Pancreas (tissue), 10 donors: ENCODE measurements around the gene CDKN1C. TPM values are rescaled to one million over a fixed set of nuclear protein-coding genes. Genes with fewer than 3 reads are reported as not detected.

Source experiments
- ATAC-seq, 4 donors: fragments of 200-7000 bp; cut with Tn5 transposase; one replicate each; pipeline versions ENCODE4 v1.8.0 to v1.9.1; 2020; ENCODE audit warnings: mild to moderate bottlenecking in 4 of 4, moderate library complexity in 4 of 4
- DNase-seq, 6 donors: peaks; one replicate each; pipeline ENCODE4 v3.0.0-alpha.2; 2020
- FAIRE-seq: peaks from 2 replicates; lab custom pipeline; 2012; peaks lifted over from hg19 to GRCh38; lab: Jason Lieb, UNC
- H3K27ac ChIP-seq, 4 donors: fragments of 200-600 bp; sonication (generic); 1 replicate in 3 of 4; 2 replicates in 1 of 4; pipeline versions ENCODE4 v1.5.0 to v1.8.0; 2020
- H3K27me3 ChIP-seq, 4 donors: fragments of 200-600 bp; one replicate each; pipeline ENCODE4 v1.8.0; 2021
- H3K36me3 ChIP-seq, 3 donors: fragments of 200-600 bp; sonication (generic) in 1 of 3; one replicate each; pipeline versions ENCODE4 v1.5.0 to v1.8.0; 2020 to 2021
- H3K4me1 ChIP-seq, 3 donors: fragments of 200-600 bp; one replicate each; pipeline ENCODE4 v1.8.0; 2021
- H3K4me3 ChIP-seq, 4 donors: fragments of 200-600 bp; sonication (generic) in 2 of 4; one replicate each; pipeline versions ENCODE4 v1.5.0 to v1.8.0; 2020 to 2021
- H3K9me3 ChIP-seq, 4 donors: fragments of 200-600 bp; one replicate each; pipeline ENCODE4 v1.8.0; 2021
- CTCF ChIP-seq, 4 donors: fragments of 200-600 bp; sonication (generic) in 3 of 4; IDR thresholded peaks; one replicate each; pipeline versions ENCODE4 v1.5.0 to v1.8.0; 2021; ENCODE audit warnings: antibody characterized with exemption in 4 of 4
- WGBS, 2 donors: extraction: QIAGEN DNeasy Blood & Tissue Kit; methylation state at CpG; one replicate each; pipeline ENCODE4 v1.1.7; 2013; 5-methylcytosine and 5-hydroxymethylcytosine counted together
- intact Hi-C, 3 donors: fragments of 100-400 bp; cut with DNase I; formaldehyde crosslinking; loops; one replicate each; pipeline versions ENCODE4 v1.11.1 to v1.14.2; 2022
- polyA plus RNA-seq, 2 donors: library from polyadenylated mRNA; stranded (reverse); fragments of 200-250 nt; gene quantifications; one replicate each; pipeline ENCODE4 v1.2.3, GENCODE V29; 2013
- total RNA-seq, 6 donors: library from RNA; stranded (reverse); fragmentation: NEBNext Ultra II Directional in 4 of 6; extraction: Animal tissue kit (Norgen Biotek cat#: 25700) in 4 of 6; gene quantifications; one replicate each; pipeline versions ENCODE4 v1.2.1 to v1.2.4, GENCODE V29; 2021 to 2023
- donor health status: healthy with polysubstance abuse.
- donor health status: DM: no; HTN: no; CAD: no; lungs with moderate emphysema.
- donor health status: DM: no; HTN: no; CAD: no.
- donor health status: control.
- donor health status: control.
- donor health status: Bipolar disorder and iron deficiency.
- donor health status: DM: yes; HTN: yes; CAD: no.
- donor health status: DM: no; HTN: no; CAD: no.
- donor health status: DM: no; HTN: no; CAD: no.
- donor health status: DM: yes; HTN: yes; CAD: no.

CDKN1C gene
- total and polyA plus RNA-seq, 8 donors, result 9.2 to 71.4 (median 20.0) TPM

- WGBS, 2 donors, result 88 to 93% methylated on average over 19 to 22 of the region's 22 CpGs
- DNase-seq (peak in 2 of 6 donors; percentile 31 to 74), FAIRE-seq (no peak), ATAC-seq (no peak)
- H3K4me1 ChIP-seq, result peaks cover 0 to 4% (median 0%) of the 10 kb centered on the region in 3 donors
- no peak overlapping the region for H3K27ac ChIP-seq
- no peak for TF ChIP-seq CTCF (IDR thresholded peaks at IDR 0.05)
- intact Hi-C loops, result no loop called here
- H3K4me3 ChIP-seq, result no peak overlapping the region
- H3K36me3 ChIP-seq, result no peaks in the 10 kb centered on the region
- H3K9me3 ChIP-seq, result no peaks in the 10 kb centered on the region
- H3K27me3 ChIP-seq, result no peaks in the 10 kb centered on the region
Observed at GRCh38 chr11:2923446-2924375, 38.1 kb upstream of the CDKN1C start.

- intact Hi-C loops, result no loop called here
- FAIRE-seq, result no peak
Observed at GRCh38 chr11:2922655-2923054, 37.1 kb upstream of the CDKN1C start.

GRCh38 chr11:2921742-2922493, 36.3 kb upstream of the CDKN1C start:
- Histone ChIP-seq H3K9me3 (no peaks in the 10 kb centered on the region), H3K4me1 (no peaks in the 10 kb centered on the region), H3K27ac (no peak overlapping the region), H3K36me3 (no peaks in the 10 kb centered on the region), H3K4me3 (no peak overlapping the region), H3K27me3 (no peaks in the 10 kb centered on the region)
- no peak for FAIRE-seq
- 83 to 89% methylated on average over 26 to 28 of the region's 29 CpGs for WGBS, 2 donors
- intact Hi-C loops, result no loop called here
- peak in 2 of 6 donors; percentile 27 to 74 for DNase-seq
- no peak for TF ChIP-seq CTCF (IDR thresholded peaks at IDR 0.05)
- ATAC-seq, result no peak

More at GRCh38 chr11:2922655-2923054, 37.1 kb upstream of the CDKN1C start:
- 73 to 75% methylated on average over 3 of the region's 3 CpGs for WGBS, 2 donors
- H3K27ac ChIP-seq, result no peak overlapping the region
- H3K4me1 ChIP-seq, result no peaks in the 10 kb centered on the region
- DNase-seq (peak in 1 of 6 donors; percentile 57), ATAC-seq (no peak)
- H3K4me3 ChIP-seq, result no peak overlapping the region
- H3K9me3 ChIP-seq, result no peaks in the 10 kb centered on the region
- TF ChIP-seq CTCF (IDR thresholded peaks at IDR 0.05), result no peak
- no peaks in the 10 kb centered on the region for H3K36me3 ChIP-seq
- no peaks in the 10 kb centered on the region for H3K27me3 ChIP-seq

GRCh38 chr11:2921261-2921660, 35.7 kb upstream of the CDKN1C start:
- Histone ChIP-seq H3K4me3 (no peak overlapping the region), H3K27ac (no peak overlapping the region), H3K27me3 (no peaks in the 10 kb centered on the region), H3K9me3 (no peaks in the 10 kb centered on the region), H3K36me3 (no peaks in the 10 kb centered on the region), H3K4me1 (no peaks in the 10 kb centered on the region)
- no peak for FAIRE-seq
- WGBS, 2 donors, result 92 to 95% methylated on average over 7 to 13 of the region's 16 CpGs
- no peak for ATAC-seq
- DNase-seq, result peak in 2 of 6 donors; percentile 26 to 53
- TF ChIP-seq CTCF (IDR thresholded peaks at IDR 0.05), result no peak
- intact Hi-C loops, result no loop called here
